Right lobe of liver (tissue), 6 donors: ENCODE data around the gene HSF2BP. TPM values are rescaled to one million over a fixed set of nuclear protein-coding genes. Genes with fewer than 3 reads are reported as not detected.
"Not testable (repeated sequence)": the region's sequence is repeated elsewhere in the genome, so short reads cannot be mapped to it uniquely, and the experiment has no call there.

ENCODE experiments used
- ATAC-seq, 4 donors: fragments of 200-7000 bp; cut with Tn5 transposase; one replicate each; pipeline ENCODE4 v1.9.1; 2020; ENCODE audit warnings: mild to moderate bottlenecking in 4 of 4, moderate library complexity in 4 of 4
- DNase-seq, 3 donors: peaks; one replicate each; pipeline ENCODE4 v3.0.0-alpha.2; 2020
- H3K27ac ChIP-seq, 3 donors: fragments of 200-600 bp; one replicate each; pipeline ENCODE4 v1.8.0; 2022
- H3K27me3 ChIP-seq, 2 donors: fragments of 200-600 bp; one replicate each; pipeline ENCODE4 v1.8.0; 2022
- H3K36me3 ChIP-seq, 4 donors: fragments of 200-600 bp; sonication (generic) in 1 of 4; one replicate each; pipeline versions ENCODE4 v1.5.1 to v1.8.0; 2017 to 2022; ENCODE audit warnings: control low read depth in 1 of 4
- H3K4me1 ChIP-seq, 4 donors: fragments of 200-600 bp; sonication (generic) in 1 of 4; one replicate each; pipeline versions ENCODE4 v1.5.1 to v1.8.0; 2017 to 2022; ENCODE audit warnings: control low read depth in 1 of 4
- H3K4me3 ChIP-seq, 3 donors: fragments of 200-600 bp; one replicate each; pipeline ENCODE4 v1.8.0; 2022
- H3K9me3 ChIP-seq, 4 donors: fragments of 200-600 bp; sonication (generic) in 1 of 4; one replicate each; pipeline versions ENCODE4 v1.5.1 to v1.8.0; 2017 to 2022; ENCODE audit warnings: control low read depth in 1 of 4
- WGBS: methylation state at CpG from one replicate; pipeline ENCODE4 v1.1.6; 2018; ENCODE audit warnings: low coverage, low lambda C conversion rate; ENCODE audit not compliant: insufficient coverage; ENCODE audit errors: missing lambda C conversion rate; 5-methylcytosine and 5-hydroxymethylcytosine counted together
- intact Hi-C, 2 donors: fragments of 100-400 bp; cut with DNase I; formaldehyde crosslinking; loops; one replicate each; pipeline versions ENCODE4 v1.11.2 to v1.14.1; 2022
- microRNA-seq, 2 donors: library from miRNA; unstranded; fragments of <30 nt; microRNA quantifications; one replicate each; pipeline ENCODE4, GENCODE V29; 2019 to 2020
- small RNA-seq, 2 experiments: library from RNA; depleted of rRNA; stranded (forward); fragments of <200 nt; gene quantifications; one replicate each; pipeline ENCODE3, GENCODE V24; 2016
- total RNA-seq, 6 experiments: library from RNA; depleted of rRNA in 2 of 6; stranded (reverse); fragments of >200 nt in 2 of 6; fragmentation: NEBNext Ultra II Directional in 3 of 6; extraction: Animal tissue kit (Norgen Biotek cat#: 25700) in 3 of 6; gene quantifications; one replicate each; pipeline versions ENCODE4 v1.1.0 to v1.2.4, GENCODE V29; 2016 to 2023
- donor health status: DM: no; HTN: yes; CAD: no.
- donor health status: DM: no; HTN: no; CAD: no.
- donor health status: DM: no; HTN: no; CAD: no.
- donor health status: DM: no; HTN: yes; CAD: no.
- donor health status: DM: no; HTN: yes; CAD: no.

HSF2BP gene
- total RNA-seq, 6 experiments from 2014 or later: 0.25 to 0.62 (median 0.37) TPM; not detected in 2

- DNase-seq (peak in 1 of 3 donors; percentile 25), ATAC-seq (peak; percentile 79 to 86 (median 82))
- WGBS: no CpG with 5 or more reads among the region's 18 CpGs
- H3K4me1 ChIP-seq, H3K27ac ChIP-seq, intact Hi-C loops, H3K9me3 ChIP-seq, H3K36me3 ChIP-seq, H3K27me3 ChIP-seq, H3K4me3 ChIP-seq: not testable (repeated sequence)
Measured at GRCh38 chr21:43494279-43495012, 164.8 kb downstream of the HSF2BP start.

- ATAC-seq: peak in 2 of 4 donors; percentile 10 to 43
- WGBS: no CpG with 5 or more reads among the region's 14 CpGs
- not testable (repeated sequence) for H3K4me3 ChIP-seq
Measured at GRCh38 chr21:43493471-43493870, 165.8 kb downstream of the HSF2BP start.

DNA sequence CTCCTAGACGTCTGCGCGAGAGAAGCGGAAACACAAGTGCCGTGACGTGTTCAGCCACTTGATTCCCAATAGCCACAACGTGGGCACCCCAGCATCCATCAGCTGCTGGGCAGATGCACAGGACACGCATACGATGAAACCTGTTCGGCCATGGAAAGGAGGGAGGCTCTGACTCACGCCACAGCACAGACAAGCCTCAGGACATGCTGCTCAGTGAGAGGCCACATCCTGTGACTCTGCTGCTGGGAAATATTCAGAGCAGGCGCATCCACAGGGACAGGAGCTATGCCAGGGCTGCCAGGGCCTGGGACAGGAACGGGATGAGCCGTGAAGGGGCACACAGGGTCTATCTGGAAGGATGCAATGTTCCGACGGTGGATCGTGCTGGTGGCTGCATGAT lies 171.1 kb downstream of the HSF2BP start:
- intact Hi-C loops, DNase-seq, H3K4me3 ChIP-seq, H3K9me3 ChIP-seq, H3K27ac ChIP-seq, H3K4me1 ChIP-seq, H3K36me3 ChIP-seq, ATAC-seq, H3K27me3 ChIP-seq: not testable (repeated sequence)
- no CpG with 5 or more reads among the region's 17 CpGs for WGBS

More at GRCh38 chr21:43493471-43493870, 165.8 kb downstream of the HSF2BP start:
- H3K27me3 ChIP-seq, H3K4me1 ChIP-seq, H3K27ac ChIP-seq, intact Hi-C loops, H3K9me3 ChIP-seq, H3K36me3 ChIP-seq: not testable (repeated sequence)
- peak in 1 of 3 donors; percentile 17 for DNase-seq

DNA sequence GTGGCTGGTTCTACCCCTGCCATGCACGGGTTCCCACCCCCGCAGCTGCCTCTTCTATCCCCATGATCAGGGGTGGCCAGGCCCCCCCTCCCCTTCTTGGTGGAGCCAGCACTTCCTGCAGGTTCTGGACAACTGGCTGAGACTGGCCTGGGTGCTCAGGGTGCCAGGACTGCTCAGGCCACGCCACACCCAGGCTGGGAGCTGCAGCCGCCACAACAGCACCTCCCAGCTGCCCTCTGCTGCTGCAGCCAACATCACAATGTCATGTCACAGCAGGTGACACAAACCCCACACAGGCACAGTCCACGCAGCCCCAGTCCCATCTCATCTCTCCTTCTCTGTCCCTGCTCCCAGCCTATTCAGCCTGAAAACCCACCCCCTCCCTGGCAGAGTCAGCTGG lies 173.2 kb downstream of the HSF2BP start:
- H3K27me3 ChIP-seq, H3K4me1 ChIP-seq, DNase-seq, H3K9me3 ChIP-seq, H3K36me3 ChIP-seq, H3K4me3 ChIP-seq, intact Hi-C loops, H3K27ac ChIP-seq: not testable (repeated sequence)
- WGBS: no CpG with 5 or more reads among the region's 5 CpGs
- ATAC-seq: peak; percentile 34 to 82 (median 78)

- H3K4me1 ChIP-seq, H3K4me3 ChIP-seq, H3K9me3 ChIP-seq, H3K27ac ChIP-seq, H3K36me3 ChIP-seq, DNase-seq, intact Hi-C loops, H3K27me3 ChIP-seq: not testable (repeated sequence)
- peak in 3 of 4 donors; percentile 20 to 42 (median 26) for ATAC-seq
- WGBS: no CpG with 5 or more reads among the region's 25 CpGs
Measured at GRCh38 chr21:43485016-43485415, 174.3 kb downstream of the HSF2BP start.

- H3K27me3 ChIP-seq, H3K9me3 ChIP-seq, H3K4me3 ChIP-seq, intact Hi-C loops, H3K4me1 ChIP-seq, H3K27ac ChIP-seq, DNase-seq, H3K36me3 ChIP-seq: not testable (repeated sequence)
- WGBS: no CpG with 5 or more reads among the region's 13 CpGs
- peak; percentile 3 to 39 (median 30) for ATAC-seq
Measured at GRCh38 chr21:43479197-43479596, 180.1 kb downstream of the HSF2BP start.

Small RNAs within 50 kb of the gene (microRNA-seq; reads per million reads assigned to microRNA genes)
- 0 reads per million in 2 donors for gene MIR6070

Small RNAs within 50 kb of the gene (small RNA-seq; reads per million reads assigned to genes)
- 0 reads per million in 2 experiments for gene MIR6070

Other genes starting within 250 kb of the HSF2BP start
- 10 to 100 TPM in 3 of 6 experiments, 1 to 10 TPM in 3; 4.2 to 44.4 (median 23.9) TPM for gene SIK1, start 232.4 kb downstream of the HSF2BP start, total RNA-seq
- 10 to 100 TPM in 2 of 6 experiments, 1 to 10 TPM in 4; 8.0 to 17.0 (median 9.8) TPM for gene RRP1B, start 72 bp upstream of the HSF2BP start, total RNA-seq
- gene PDXK, start 59.6 kb upstream of the HSF2BP start, total RNA-seq: 10 to 100 TPM; 52.9 to 87.5 (median 58.9) TPM
- gene CSTB, start 116.8 kb upstream of the HSF2BP start, total RNA-seq: 100 to 1,000 TPM in 1 of 6 experiments, 10 to 100 TPM in 5; 16.6 to 137 (median 23.2) TPM
- gene RRP1, start 130.1 kb upstream of the HSF2BP start, total RNA-seq: 10 to 100 TPM in 4 of 6 experiments, 1 to 10 TPM in 2; 8.8 to 25.1 (median 12.9) TPM
- 100 to 1,000 TPM in 2 of 6 experiments, 10 to 100 TPM in 4; 56.9 to 111 (median 95.3) TPM for gene AGPAT3, start 205.7 kb upstream of the HSF2BP start, total RNA-seq